Body of pancreas (tissue), 4 donors: ENCODE measurements around the gene CAMK1D.

Experiments used
- CTCF ChIP-seq, 7 experiments: fragments of 450-650 bp in 4 of 7; fragments of 200-600 bp in 3 of 7; sonication (generic) in 3 of 7; IDR thresholded peaks; one replicate each; pipeline ENCODE4 v1.5.1; 2016 to 2019; ENCODE audit warnings: antibody characterized with exemption in 7 of 7
- POLR2A ChIP-seq, 3 donors: fragments of 450-650 bp; IDR thresholded peaks; one replicate each; pipeline ENCODE4 v1.6.1; 2016; ENCODE audit warnings: antibody characterized with exemption in 3 of 3, mild to moderate bottlenecking in 2 of 3

GRCh38 chr10:12833451-12833850 is 484.1 kb downstream of the CAMK1D start:
- TF ChIP-seq POLR2A (IDR thresholded peaks at IDR 0.05) (no peak), CTCF (IDR thresholded peaks at IDR 0.05) (no peak)
